HG02970 (cell line): ENCODE results near the gene DDX28.
"Not testable (repeated sequence)": the region's sequence is repeated elsewhere in the genome, so short reads cannot be mapped to it uniquely, and the experiment has no call there.

Source experiments
- ATAC-seq: cut with Tn5 transposase; IDR thresholded peaks from one replicate; pipeline ENCODE4 v1.9.1; 2021; ENCODE audit warnings: mild to moderate bottlenecking, moderate library complexity, moderate number of reproducible peaks; ENCODE audit not compliant: unreplicated experiment, low FRiP score

Gene DDX28

GRCh38 chr16:68037841-68038597 lies 15.0 kb upstream of the DDX28 start:
- ATAC-seq: no peak

GRCh38 chr16:68035227-68035626 lies 12.2 kb upstream of the DDX28 start:
- no peak for ATAC-seq

- ATAC-seq: no peak
Measured at GRCh38 chr16:68033101-68033500, 10.1 kb upstream of the DDX28 start.

GRCh38 chr16:68031951-68032350 lies 8.9 kb upstream of the DDX28 start:
- no peak for ATAC-seq

- not testable (repeated sequence) for ATAC-seq
Measured at GRCh38 chr16:68030108-68030507, 7.1 kb upstream of the DDX28 start.

GRCh38 chr16:68028996-68029395 lies 6.0 kb upstream of the DDX28 start:
- ATAC-seq: no peak

- ATAC-seq: no peak
Measured at GRCh38 chr16:68022278-68022727, 729 bp downstream of the DDX28 start.

- ATAC-seq: no peak
Measured at GRCh38 chr16:68021490-68021889, 1.5 kb downstream of the DDX28 start.

GRCh38 chr16:68019167-68019680 lies 3.8 kb downstream of the DDX28 start:
- no peak for ATAC-seq

- ATAC-seq: no peak
Measured at GRCh38 chr16:68015681-68016080, 7.4 kb downstream of the DDX28 start, which contains the start of gene DPEP2NB. Gene DPEP2NB (minus strand): TSS chr16:68015911. CDS start chr16:68015770, 141 bp downstream.

- ATAC-seq: no peak
Measured at GRCh38 chr16:68013440-68013839, 9.6 kb downstream of the DDX28 start.

- ATAC-seq: not testable (repeated sequence)
Measured at GRCh38 chr16:68009872-68010271, 13.2 kb downstream of the DDX28 start.

GRCh38 chr16:68009157-68009735 lies 13.8 kb downstream of the DDX28 start:
- ATAC-seq: no peak

- ATAC-seq: no peak
Measured at GRCh38 chr16:68005786-68006286, 17.2 kb downstream of the DDX28 start.

- ATAC-seq: no peak
Measured at GRCh38 chr16:68005211-68005610, 17.8 kb downstream of the DDX28 start.

GRCh38 chr16:68003031-68003430 lies 20.0 kb downstream of the DDX28 start:
- no peak for ATAC-seq

GRCh38 chr16:68000450-68000849 lies 22.6 kb downstream of the DDX28 start:
- no peak for ATAC-seq

- ATAC-seq: no peak
Measured at GRCh38 chr16:67999985-68000384, 23.0 kb downstream of the DDX28 start.

GRCh38 chr16:67998779-67999688 lies 24.0 kb downstream of the DDX28 start, which contains the start of gene DPEP2:
Gene DPEP2 (minus strand): TSS chr16:67999484. CDS start chr16:67993212, 6,272 bp downstream.
- ATAC-seq: not testable (repeated sequence)

GRCh38 chr16:67998231-67998778 lies 24.7 kb downstream of the DDX28 start:
- ATAC-seq: not testable (repeated sequence)
